NOMO-1 treated with dmso at 0.1 percent for 144 hours (cell line): Measurements from ENCODE around the gene BRF1.
A peak's percentile ranks its signal among the peaks of the same experiment; 100 is the strongest.
"Not testable (repeated sequence)": the region's sequence is repeated elsewhere in the genome, so short reads cannot be mapped to it uniquely, and the experiment has no call there.

Source experiments
- DNase-seq: peaks from one replicate; lab custom pipeline; 2025; ENCODE audit not compliant: unreplicated experiment; lab: John Stamatoyannopoulos, UW

Gene BRF1

DNA sequence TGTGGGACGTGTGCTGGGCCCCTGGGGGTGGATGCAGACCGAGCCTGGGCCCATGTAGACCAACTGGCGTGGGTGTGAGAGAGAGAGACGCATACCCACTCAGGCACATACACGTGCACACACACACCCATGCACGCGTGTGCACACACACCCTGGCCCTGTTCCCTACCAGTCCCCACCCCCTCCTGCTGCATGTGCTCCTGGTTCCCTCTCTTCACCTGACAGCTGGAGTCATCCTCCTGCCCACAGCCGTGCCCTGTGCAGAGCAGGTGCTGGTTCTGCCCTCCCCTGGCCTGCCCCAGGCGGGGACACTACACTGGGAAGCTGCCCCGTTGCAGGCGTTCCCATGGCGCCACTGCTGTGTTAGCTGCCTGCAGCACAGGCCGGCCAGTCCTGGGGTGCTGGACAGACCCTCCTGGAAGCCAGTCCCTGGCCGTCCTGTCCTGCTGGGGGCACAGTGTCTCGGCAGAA is 32.3 kb upstream of the BRF1 start:
- no peak for DNase-seq

DNA sequence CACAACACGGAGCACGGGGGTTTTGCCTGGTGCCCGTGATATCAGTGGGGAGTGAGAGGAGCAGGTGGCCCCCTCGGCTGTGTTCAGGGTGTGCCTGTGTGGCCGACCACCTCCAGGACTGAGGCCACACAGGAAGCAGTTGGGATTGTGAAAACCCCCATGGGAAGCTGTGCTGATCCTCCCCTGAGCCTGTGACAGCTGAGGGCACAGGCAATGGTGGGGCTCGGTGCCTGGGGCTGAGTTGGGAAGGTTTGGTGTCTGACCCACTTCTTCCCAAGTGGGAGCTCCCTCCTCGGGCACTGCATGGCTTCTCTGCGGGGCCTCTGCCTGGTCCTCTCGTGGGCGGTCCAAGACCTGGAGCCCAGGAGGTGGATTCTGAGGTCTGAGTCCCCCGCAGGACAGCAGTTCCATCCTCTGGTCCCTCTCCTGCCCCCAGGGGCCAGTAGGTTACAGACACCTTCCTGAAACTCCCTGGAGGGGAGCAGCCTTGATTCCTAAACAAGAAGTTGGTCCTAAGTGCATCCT is 31.6 kb upstream of the BRF1 start:
- no peak for DNase-seq

DNA sequence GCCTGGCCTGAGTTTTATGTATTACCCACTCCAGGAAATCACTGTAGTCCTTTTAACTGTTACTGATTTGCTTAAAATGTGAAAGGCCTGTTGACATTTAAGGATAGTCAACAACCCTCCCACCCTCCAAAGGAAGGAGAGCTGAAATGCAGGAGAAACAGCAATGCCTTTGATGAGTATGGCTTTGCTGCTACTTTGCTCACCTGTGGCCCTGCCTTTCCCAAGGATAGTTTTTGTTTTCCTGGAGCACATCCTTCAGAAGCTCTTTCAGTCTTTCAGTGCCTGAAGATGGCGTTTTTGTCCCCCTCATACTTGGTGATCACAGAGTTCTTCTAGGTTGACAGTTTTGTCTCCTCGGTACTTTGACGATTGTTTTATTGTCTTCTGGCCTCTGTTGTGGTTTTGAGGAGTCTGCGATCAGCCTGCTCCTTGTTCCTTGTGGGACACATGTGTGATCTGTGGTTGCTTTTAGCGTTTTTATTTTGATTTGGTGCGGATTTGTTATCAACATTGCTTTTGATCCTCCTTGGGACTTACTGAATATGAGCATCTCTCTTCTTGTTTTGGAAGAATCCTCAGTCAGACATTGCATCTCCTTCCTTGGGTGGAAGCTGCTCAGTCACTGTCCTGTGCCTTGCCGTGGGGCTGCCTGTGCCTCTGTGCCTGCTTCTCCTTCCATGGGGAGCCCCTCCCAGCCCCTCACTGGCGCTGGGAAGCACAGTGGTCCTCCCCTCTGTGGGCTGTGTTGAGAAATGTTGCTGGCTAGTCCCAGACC is 31.0 kb upstream of the BRF1 start:
- no peak for DNase-seq

DNA sequence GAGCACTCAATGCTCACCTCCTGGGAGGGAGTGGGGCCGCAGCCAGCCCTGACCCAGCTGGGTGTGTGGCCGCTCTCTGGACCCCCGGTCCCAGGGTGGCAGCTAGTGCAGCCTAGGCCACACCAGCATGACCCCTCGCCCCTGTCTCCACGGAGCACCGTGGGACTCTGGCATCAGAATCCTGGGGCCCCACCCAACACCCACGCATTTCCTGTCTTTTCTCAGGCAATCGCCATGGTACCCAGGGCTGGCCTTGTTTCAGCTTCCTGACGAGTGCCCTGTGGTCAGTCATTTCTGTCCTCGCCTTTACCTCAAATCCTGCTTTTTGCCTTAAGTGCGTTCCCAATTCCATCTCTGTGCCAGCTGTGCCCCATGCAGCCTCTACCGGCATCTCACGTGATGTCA is 29.7 kb upstream of the BRF1 start:
- no peak for DNase-seq

DNA sequence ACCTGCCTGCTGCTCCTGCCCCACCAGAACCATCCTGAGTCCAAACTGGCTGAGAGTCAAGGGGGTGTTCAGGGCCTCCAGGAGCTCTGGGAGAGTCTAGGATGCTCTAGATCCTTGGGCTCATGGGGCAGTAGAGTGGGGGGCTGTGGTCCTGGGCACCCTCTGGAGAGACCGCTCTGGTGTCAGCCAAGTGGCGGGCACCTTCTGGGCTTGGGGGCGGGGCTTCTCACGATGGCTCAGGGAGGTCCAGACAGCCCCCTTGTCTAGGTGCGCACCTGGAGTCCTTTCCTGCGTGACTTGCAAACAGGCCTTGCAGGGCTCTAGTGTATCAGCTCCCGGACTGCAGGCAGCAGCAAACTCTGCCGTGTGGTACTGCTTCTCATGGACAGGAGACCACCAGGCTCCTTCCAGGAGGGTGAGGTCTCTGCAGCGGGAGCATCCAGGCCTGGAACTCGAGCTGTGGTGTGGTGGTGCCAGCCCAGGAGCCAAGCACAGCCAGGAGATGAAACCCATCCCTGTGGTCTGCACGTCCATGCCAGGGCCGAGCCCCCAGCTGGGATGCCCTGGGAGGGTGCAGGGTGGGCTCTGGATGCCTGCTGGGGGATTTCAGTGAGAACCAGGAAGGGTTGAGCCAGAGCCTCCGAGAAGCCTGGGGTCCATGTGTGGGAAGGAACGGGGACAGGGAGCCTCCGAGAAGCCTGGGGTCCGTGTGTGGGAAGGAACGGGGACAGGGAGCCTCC is 28.8 kb upstream of the BRF1 start:
- DNase-seq = no peak

DNA sequence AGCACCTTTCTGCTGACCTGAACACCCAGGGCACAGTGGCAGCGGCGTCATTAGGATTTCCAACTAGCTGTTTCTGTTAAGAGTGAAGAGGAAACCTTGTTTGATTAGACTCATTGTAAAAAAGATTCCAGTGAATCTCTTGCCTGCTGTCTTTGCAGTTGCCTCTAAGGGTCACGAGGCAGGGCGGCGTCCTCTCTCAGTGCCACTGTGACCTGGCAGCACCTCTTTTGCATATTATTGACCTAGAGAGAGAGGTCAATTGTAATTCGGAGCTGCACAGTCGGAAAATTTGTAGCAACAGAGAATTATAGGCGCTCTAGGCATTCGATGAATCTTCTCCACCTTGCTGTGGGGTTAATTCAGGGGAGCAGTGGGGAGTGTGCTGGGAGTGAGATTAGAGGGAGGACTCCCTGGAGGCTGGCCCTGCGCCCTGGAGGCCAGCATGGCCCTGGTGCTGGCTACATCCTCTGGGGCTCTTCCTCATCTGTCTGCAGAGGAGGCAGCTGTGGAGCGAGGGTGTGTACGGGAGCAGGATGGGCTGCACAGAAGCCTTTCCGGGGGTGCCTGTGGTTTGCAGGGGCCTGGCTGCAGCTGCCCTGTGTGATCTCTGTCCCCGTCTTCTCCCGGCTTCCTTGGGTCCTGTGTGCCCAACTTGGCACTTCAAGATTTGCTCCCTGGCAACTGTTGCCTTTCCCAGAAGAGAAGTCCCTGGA is 28.0 kb upstream of the BRF1 start:
- no peak for DNase-seq

DNA sequence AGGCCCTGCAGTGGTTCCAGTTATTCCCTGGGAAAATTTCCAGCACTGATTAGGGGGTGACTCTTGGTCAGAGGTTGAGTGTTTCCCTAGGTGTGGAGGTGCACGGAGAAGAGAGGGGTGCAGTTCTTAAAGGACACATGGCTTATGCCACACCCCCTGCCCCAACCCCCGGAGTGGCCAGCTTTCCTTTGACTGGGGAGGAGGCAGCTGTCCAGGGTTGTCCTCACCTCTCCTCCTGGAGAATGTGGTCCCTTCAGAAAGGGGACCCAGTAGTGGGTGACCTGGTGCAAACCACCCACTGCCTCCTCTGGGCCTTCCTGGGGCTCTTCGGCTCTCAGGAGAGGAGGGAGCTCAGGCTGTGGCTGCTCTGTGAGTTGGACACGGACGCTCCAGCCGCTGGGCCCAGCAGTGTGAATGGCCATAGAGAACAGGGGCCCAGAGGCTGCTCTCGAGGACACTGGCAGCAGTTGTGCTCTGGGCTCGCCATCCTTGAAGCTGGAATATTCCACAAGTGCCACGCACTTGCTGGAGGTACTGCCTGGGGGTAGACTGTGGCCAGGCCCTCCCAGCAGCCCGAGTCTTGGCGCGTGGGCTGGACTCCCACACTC is 27.4 kb upstream of the BRF1 start:
- DNase-seq = no peak

DNA sequence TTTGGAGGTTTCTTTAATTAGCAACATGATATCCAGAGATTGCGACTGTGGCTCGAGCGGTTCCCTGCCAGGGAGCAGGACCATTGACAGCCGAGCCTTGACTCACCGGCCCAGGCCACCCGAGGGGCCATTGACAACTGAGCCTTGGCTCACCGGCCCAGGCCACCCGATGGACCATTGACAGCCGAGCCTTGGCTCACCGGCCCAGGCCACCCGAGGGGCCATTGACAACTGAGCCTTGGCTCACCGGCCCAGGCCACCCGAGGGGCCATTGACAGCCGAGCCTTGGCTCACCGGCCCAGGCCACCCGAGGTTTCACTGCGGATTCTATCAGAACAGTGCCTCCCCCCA is 26.9 kb upstream of the BRF1 start:
- DNase-seq = not testable (repeated sequence)

DNA sequence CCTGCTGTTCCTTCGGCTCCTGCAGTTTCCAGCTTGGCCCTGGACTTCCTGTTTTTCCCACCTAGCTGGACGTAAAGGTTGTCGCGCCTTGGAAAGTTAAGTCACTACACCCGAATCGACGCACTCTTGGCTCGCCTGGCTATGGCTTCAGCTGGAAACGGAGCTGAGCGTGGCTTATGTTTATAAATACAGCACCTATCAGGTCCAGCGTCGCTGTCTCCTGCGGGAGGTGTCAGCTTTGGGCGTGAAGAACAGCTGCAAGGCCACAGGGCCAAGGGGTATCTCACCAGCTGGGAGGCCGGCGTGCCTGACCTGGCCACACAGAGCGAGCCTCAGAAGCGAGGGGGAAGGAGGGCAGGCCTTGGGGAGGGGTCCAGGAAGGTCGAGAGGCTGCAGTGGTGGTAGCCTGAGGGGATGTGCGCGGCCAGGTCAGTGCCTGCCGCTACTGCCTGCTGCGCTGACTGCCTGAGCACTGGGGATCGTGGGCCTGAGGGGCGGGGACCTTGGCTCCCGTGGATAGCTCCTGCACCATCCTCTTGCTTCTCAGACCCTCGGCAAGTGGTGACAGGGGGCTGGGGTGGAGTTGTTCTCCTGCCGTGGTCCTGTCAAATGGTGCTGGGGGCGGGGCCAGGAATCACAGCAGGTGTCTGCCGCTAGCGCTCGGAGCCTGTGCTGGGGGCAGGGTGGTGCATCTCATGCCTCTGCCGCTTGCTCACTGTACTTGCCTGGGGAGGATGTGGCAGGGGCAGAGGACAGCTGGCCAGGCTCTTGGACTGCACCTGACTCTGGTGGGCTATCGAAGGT is 26.3 kb upstream of the BRF1 start:
- DNase-seq = no peak

DNA sequence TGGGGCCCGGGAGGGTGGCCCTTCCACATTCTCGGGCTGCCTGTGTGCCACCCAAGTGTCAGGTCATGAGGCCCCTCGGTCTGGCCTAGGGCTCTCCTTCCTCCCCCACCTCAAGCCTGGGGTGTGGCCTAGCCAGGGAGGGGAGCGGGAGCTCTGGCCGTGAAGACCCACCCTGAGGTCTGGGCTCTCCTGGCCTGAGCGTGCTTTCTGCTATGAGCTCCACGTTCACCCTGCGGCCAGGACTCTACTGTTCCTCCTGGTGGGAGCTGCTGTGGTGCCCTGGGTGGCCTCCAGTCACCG is 25.7 kb upstream of the BRF1 start:
- DNase-seq = no peak

DNA sequence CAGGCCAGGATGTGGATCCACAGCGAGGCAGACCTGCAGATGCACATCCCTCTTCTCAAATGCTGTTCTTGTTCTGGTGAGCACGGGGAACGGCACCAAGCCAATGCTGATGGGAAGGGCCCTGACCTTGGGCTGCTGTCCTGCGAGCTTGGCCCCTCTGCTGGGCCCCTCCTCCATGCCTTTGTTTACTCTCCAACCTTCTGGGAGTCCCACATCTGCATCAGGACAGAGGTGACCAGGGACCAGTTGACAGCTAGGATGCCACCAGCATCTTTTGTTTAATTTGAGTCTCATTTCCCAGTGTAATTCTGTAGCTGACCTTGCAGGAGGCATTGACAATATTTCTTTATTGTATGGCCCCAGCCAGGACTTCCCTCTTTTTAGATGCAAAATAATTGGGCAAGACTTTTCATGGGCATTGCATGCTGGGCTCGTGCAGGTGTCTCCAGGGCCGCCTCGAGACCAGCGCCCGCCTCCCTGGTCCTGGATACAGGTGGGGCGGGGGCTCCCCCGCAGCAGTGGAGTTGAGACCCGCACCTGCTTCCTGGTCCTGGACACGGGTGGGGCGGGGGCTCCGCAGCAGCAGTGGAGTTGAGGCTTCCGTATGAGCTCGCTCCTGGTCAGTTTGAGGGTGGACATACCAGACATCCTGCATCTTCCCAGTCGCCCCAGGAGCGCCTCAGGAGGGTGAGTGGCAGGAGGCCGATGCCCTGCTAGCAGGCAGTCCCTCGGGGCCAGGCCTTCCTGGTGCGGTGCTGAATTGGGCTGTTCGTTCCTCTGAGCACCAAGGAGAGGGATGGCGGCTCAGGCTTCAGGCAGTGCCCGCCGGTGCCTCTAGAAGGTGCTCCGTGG is 25.1 kb upstream of the BRF1 start:
- no peak for DNase-seq

DNA sequence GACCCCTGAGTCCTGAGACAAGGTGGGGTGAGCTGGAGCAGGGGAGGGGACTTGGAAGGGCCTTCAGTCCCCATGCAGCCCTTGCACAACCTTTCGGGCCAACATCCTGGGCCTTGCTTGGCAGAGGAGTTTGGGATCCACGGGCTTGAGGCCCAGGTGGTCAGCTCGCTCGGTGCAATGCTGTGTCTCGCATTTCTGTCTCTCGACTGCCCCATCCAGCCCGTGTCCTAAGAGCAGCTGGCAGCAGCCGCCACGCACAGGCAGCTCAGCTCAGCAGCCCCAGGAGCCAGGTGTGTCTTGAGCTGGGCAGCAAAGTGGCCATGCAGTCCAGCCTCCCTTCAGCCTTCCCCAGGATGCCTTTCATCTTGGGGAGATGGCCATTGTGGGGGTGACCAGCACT is 24.5 kb upstream of the BRF1 start:
- no peak for DNase-seq

DNA sequence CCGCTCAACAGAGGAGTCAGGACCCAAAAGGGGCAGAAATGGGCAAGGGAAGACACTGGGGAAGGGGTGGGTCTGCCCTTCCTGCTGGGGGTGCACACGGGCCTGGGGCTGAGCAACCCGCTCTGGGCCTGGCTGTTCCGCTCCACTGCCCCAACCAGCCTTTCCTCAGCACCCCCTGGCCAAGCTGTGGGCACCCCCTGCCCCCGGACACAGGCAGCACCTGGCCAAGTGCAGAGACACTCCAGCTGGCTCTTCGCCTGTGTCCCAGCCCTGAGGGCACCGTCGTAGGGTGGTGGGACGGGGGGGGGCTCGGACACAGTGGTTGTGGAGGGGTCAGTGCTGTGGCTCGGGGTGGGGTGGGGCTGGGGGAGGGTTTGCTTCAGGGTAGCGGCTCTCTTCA is 24.1 kb upstream of the BRF1 start:
- no peak for DNase-seq

DNA sequence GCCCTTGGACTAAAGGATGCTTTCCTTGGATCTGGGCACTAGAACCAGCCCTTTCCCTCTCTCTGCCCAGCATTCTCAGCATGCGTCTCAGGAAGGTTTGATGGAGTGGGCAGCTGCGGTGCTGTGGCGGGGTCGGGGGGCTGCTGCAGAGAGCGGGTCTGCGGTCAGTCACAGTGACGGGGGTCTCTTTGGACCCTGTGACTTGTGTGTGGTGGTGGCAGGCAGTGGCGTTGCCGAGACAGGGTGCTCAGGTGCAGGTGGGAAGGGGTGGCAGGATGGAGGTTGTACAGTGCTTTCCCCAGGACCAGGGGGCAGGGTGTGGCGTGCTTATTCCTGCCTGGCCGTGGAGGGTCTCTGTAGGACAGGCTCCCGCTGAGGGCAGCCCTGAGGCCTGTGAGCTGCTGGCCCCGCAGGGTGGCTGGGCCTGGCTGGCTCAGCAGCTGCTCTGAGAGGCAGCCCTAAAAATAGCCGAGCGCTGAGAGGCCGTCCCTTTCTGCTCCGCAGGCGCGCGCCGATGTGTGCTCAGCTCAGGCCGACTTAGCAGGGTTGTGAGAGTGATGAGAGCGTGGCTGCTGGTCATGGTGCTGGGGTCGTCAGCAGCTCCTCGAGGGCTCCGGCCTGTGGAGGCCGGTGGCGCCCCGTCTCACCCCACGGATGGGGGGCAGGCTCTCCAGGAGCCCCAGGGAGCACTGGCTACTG is 23.4 kb upstream of the BRF1 start:
- no peak for DNase-seq

DNA sequence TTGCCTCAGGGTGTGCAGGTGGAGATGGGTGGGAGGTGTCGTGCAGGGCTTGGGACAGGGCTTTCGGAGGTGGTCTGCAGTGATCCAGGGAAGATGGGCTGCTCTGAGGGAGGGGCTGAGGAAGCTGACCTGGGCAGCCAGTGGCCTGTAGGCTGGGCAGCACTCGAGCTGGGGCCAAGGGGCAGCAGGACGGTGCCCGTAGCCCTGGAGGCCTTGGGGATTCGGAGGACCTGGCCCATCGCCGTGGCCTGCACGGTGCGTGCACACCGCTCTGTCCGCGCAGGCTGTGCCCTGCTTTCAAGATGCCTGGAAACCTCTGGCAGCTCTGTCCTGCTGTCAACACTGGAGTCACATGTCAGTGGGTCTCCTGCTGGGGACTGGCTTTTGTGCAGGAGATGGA is 22.9 kb upstream of the BRF1 start:
- DNase-seq = no peak

DNA sequence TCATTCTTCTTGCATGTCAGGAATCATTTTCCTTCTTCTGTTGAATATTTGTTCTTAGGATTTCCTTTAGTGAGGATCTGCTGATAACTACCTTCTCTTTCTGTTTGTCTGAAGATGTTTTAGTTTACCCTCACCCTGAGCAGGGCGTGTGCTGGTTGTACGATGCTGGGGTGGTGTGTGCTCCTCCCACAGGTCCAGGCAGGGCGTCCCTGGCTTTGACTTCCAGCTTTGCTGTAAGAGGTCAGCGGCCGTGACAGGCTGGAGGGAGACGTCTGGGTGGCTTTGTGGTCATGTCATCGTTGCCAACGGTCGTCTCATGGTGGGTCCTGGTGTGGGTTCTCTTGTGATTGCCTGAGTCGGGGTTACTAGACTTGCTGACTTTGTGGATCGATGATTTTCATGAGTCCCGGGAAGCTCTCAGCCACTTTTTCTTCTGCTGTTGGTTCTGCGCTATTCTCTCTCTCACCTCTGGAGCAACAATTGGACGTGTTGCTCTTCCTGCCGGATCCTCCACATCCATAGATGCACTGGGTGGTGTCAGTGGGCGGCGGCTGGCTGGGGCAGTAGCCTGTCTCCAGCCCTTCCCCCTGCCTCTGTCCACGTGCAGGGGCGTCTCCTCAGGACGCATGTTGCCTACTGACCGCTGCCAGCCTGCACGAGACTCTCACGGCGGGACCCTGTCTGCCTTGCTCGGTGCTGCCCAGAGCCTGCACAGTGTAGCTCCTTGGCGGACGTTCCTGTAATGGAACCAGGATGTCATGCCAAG is 22.2 kb upstream of the BRF1 start:
- no peak for DNase-seq

DNA sequence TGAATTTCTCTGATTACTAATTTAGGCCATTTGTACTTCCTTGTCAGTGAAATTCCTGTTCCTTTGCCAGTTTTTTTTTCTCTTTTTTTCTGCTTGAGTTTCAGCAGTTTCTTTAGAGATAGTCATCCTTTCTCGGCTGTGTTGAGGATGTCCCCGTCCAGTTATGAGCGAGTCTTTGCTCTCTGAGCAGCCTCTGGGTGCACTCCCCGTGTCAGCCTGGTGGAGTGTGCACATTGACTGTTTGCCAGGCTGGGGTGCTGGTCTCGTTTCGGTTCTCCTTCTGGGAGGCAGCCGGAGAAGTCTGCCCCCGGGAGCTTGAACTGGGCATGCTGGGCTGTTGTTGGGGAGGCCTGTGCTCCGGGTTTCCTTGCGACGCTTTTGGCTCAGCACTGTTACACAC is 16.7 kb upstream of the BRF1 start:
- peak; percentile 9 for DNase-seq

DNA sequence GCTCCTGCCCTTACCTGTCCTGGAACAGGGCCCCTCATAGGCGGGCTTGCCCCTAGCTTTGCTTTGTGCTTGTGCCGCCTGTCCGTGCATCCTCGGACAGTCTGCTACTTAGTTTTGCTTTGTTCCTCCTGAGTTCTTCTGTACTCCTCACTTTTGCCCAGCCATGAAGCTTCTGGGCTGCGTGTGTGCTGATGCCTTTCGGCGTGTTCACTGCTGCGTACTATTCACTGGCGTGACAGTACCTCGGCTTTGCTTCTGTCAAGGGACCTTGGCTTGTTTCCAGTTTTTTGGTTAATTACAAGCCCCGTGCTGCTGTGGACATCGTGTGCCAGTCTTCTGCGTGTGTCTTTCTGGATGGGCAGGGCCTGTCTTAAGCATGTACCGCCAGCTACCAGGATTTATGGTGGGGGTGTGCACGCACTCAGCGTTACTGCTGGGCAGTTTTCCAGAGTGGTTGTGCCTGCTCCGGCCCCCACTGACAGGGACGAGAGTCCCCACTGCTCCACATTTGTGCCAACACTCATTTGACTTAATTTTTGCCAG is 16.2 kb upstream of the BRF1 start:
- no peak for DNase-seq
